HepG2 (cell line): Measurements from ENCODE around the gene PCOLCE2. TPM values are rescaled to one million over a fixed set of nuclear protein-coding genes. Genes with fewer than 3 reads are reported as not detected.

Source experiments
- ATAC-seq: fragments of 200-7000 bp; cut with Tn5 transposase; 3 replicates; pipeline ENCODE4 v1.9.1; 2020; ENCODE audit warnings: mild to moderate bottlenecking, moderate library complexity
- BruUV-seq: library from RNA; stranded (reverse); fragments of 400-500 nt; replicated peaks from 2 replicates; lab custom pipeline; 2021; lab: Mats Ljungman, UMichigan
- CTCF ChIA-PET: fragments of 300-600 bp; formaldehyde crosslinking; extraction: SDS; loops from one replicate; lab custom pipeline; 2021; ENCODE audit warnings: low total read pairs, inconsistent platforms, low intra/inter-chr PET ratio; lab: Yijun Ruan, JAX
- POLR2A ChIA-PET: fragments of 350-600 bp; sonication (Branson Sonifier 250); formaldehyde crosslinking; loops from one replicate; lab custom pipeline; 2020; ENCODE audit warnings: antibody characterized with exemption, inconsistent platforms; lab: Yijun Ruan, JAX
- DNase-seq: peaks from one replicate; pipeline ENCODE4 v3.0.0-alpha.2; 2015; ENCODE audit warnings: low spot score
- FAIRE-seq: peaks from 3 replicates; lab custom pipeline; 2011; peaks lifted over from hg19 to GRCh38; lab: Jason Lieb, UNC
- H2AFZ ChIP-seq: one replicate; pipeline ENCODE4 v1.6.1; 2011; ENCODE audit warnings: low read length, inconsistent platforms
- H3K27ac ChIP-seq: fragments of 300-600 bp; 3 replicates; pipeline ENCODE4 v1.8.0; 2011; ENCODE audit warnings: mixed run types, mild to moderate bottlenecking, mixed read lengths, low read length, inconsistent platforms; ENCODE audit not compliant: insufficient read depth; ENCODE audit errors: extremely low read length
- H3K27me3 ChIP-seq, 2 experiments: fragments of 200-600 bp in 1 of 2; 2 replicates in 1 of 2; 3 replicates in 1 of 2; pipeline versions ENCODE4 v1.6.0 to v1.8.0; 2011; ENCODE audit warnings: low read length in 2 of 2, mild to moderate bottlenecking in 2 of 2, moderate library complexity in 2 of 2, inconsistent platforms in 1 of 2; ENCODE audit not compliant: insufficient read depth in 2 of 2, control insufficient read depth in 1 of 2
- H3K36me3 ChIP-seq, 2 experiments: fragments of 200-600 bp in 1 of 2; replicated peaks in 1 of 2; 2 replicates in 1 of 2; 3 replicates in 1 of 2; pipeline versions ENCODE4 v1.5.1 to v1.8.0; 2011; ENCODE audit warnings: low read length in 2 of 2, inconsistent platforms in 1 of 2; ENCODE audit not compliant: insufficient read depth in 2 of 2, control insufficient read depth in 1 of 2
- H3K4me1 ChIP-seq: 2 replicates; pipeline ENCODE4 v1.5.1; 2012; ENCODE audit warnings: low read length, inconsistent platforms; ENCODE audit not compliant: insufficient read depth
- H3K4me2 ChIP-seq: 2 replicates; pipeline ENCODE4 v1.6.0; 2011; ENCODE audit warnings: low read depth, low read length, inconsistent platforms
- H3K4me3 ChIP-seq, 3 experiments: fragments of 200-600 bp in 1 of 3; sonication (generic), shearing (Covaris generic) in 1 of 3; replicated peaks in 1 of 3; 2 replicates each; pipeline ENCODE4 v1.5.1; 2011 to 2016; ENCODE audit warnings: low read length in 3 of 3, inconsistent platforms in 2 of 3, low read depth in 2 of 3, mild to moderate bottlenecking in 2 of 3, control low read depth in 1 of 3, mixed read lengths in 1 of 3; ENCODE audit not compliant: insufficient read depth in 1 of 3
- H3K79me2 ChIP-seq: one replicate; pipeline ENCODE4 v1.6.1; 2011; ENCODE audit warnings: low read length, inconsistent platforms; ENCODE audit not compliant: insufficient read depth
- H3K9ac ChIP-seq: 2 replicates; pipeline ENCODE4 v1.6.0; 2011; ENCODE audit warnings: mild to moderate bottlenecking, low read depth, low read length, inconsistent platforms; ENCODE audit not compliant: insufficient read depth
- H3K9me3 ChIP-seq: 2 replicates; pipeline ENCODE4 v1.5.1; 2012; ENCODE audit warnings: mild to moderate bottlenecking, low read length
- H4K20me1 ChIP-seq: 2 replicates; pipeline ENCODE4 v1.6.0; 2011; ENCODE audit warnings: inconsistent platforms, mild to moderate bottlenecking, low read length, moderate library complexity; ENCODE audit not compliant: insufficient read depth
- ELF1 ChIP-seq: sonication (generic); formaldehyde crosslinking; IDR thresholded peaks from 2 replicates; pipeline ENCODE4 v1.4.0; 2020; ENCODE audit warnings: missing genetic modification reagents
- ERF ChIP-seq: IDR thresholded peaks from 2 replicates; pipeline ENCODE4 v1.6.1; 2018; ENCODE audit warnings: missing biosample characterization, missing genetic modification reagents
- HDAC1 ChIP-seq: sonication (generic); formaldehyde crosslinking; IDR thresholded peaks from 2 replicates; pipeline ENCODE4 v1.5.1; 2020; ENCODE audit warnings: mild to moderate bottlenecking, missing genetic modification reagents
- HHEX ChIP-seq: IDR thresholded peaks from 2 replicates; pipeline ENCODE4 v1.6.1; 2016; ENCODE audit warnings: control low read depth
- ZBTB40 ChIP-seq, 2 experiments: fragments of 450-650 bp in 1 of 2; sonication (generic) in 1 of 2; formaldehyde crosslinking in 1 of 2; IDR thresholded peaks; 2 replicates each; pipeline versions ENCODE4 v1.6.1 to v1.8.0; 2016 to 2022; ENCODE audit warnings: antibody characterized with exemption in 1 of 2, mild to moderate bottlenecking in 1 of 2, missing genetic modification reagents in 1 of 2
- ZNF317 ChIP-seq: sonication (generic); formaldehyde crosslinking; IDR thresholded peaks from 2 replicates; pipeline ENCODE4 v1.5.0; 2020; ENCODE audit warnings: mild to moderate bottlenecking, missing genetic modification reagents
- ZNF543 ChIP-seq: sonication (generic); formaldehyde crosslinking; IDR thresholded peaks from 2 replicates; pipeline ENCODE4 v1.4.0; 2020; ENCODE audit warnings: mild to moderate bottlenecking, missing genetic modification reagents
- WGBS: methylation state at CpG from one replicate; pipeline ENCODE4 v1.1.6; 2017; ENCODE audit warnings: low lambda C conversion rate; 5-methylcytosine and 5-hydroxymethylcytosine counted together
- in situ Hi-C: cut with HindIII; loops from 2 replicates; pipeline ENCODE4 v1.10.0; 2017; ENCODE audit warnings: low pct_unique_long_range_greater_than_20kb; ENCODE audit not compliant: extremely low pct_ligation_motif_present
- intact Hi-C: fragments of 100-400 bp; cut with micrococcal nuclease; formaldehyde crosslinking; loops from one replicate; pipeline ENCODE4 v1.10.0; 2022; ENCODE audit not compliant: unreplicated experiment
- polyA plus RNA-seq, 8 experiments: library from polyadenylated mRNA; depleted of rRNA in 3 of 8; stranded (reverse) in 7 of 8; unstranded in 1 of 8; fragments of >200 nt; fragmentation: Illumina TruSeq in 4 of 8; extraction: Trizol in 4 of 8; gene quantifications; 2 replicates each; pipeline versions ENCODE4 v1.2.1 to v1.2.3, GENCODE V29; 2011 to 2016; ENCODE audit warnings: low read depth in 4 of 8, missing spikeins in 1 of 8, mixed read lengths in 1 of 8; ENCODE audit not compliant: insufficient read depth in 1 of 8
- total RNA-seq, 5 experiments: library from RNA; depleted of rRNA; stranded (reverse); fragments of >200 nt; fragmentation: Illumina TruSeq; extraction: Trizol; gene quantifications; 2 replicates each; pipeline ENCODE4 v1.2.3, GENCODE V29; 2016; ENCODE audit warnings: low read depth in 1 of 5
- TF ChIP-seq, protein P1 (sequence below): IDR thresholded peaks from 2 replicates; pipeline ENCODE4 v1.6.1; 2012; ENCODE audit warnings: inconsistent platforms

The PCOLCE2 gene
- total and polyA plus RNA-seq, 2 of the 13 experiments (the other 11 are each of a cell fraction or from before 2014, with no cell fraction given): 0.71 to 2.0 TPM

DNA sequence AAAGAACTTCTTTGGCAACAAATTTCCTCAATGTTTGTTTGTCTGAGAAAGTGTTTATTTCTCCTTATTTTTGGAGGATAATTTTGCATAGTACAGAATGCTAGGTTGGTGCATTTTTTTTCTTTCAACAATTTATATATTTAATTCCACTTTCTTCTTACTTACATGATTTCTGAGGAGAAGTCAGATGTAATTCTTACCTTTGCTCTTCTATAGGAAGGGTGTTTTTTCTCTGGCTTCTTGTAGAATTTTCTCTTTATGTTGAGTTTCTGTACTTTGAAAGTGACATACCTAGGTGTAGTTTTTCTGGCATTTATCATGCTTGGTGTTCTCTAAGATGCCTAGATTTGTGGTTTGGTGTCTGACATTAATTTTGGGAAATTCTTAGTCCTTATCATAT lies 34.8 kb upstream of the PCOLCE2 start:
- intact Hi-C loops (no loop called here), in situ Hi-C loops (no loop called here)
- no peaks in the 10 kb centered on the region for H3K27me3 ChIP-seq
- CTCF ChIA-PET: no interaction called here
- no peak overlapping the region for H3K4me2 ChIP-seq
- no peak overlapping the region for H3K9ac ChIP-seq
- H3K4me3 ChIP-seq: no peak overlapping the region
- TF ChIP-seq ZNF317 (CRISPR knock-in tag) (peak; percentile 98), ELF1 (CRISPR knock-in tag) (no peak), HDAC1 (CRISPR knock-in tag) (no peak), ZNF543 (no peak), ERF (CRISPR knock-in tag) (no peak)
- H2AFZ ChIP-seq: no peak overlapping the region
- FAIRE-seq (no peak), ATAC-seq (no peak), DNase-seq (no peak)
- no peaks in the 10 kb centered on the region for H3K9me3 ChIP-seq
- H3K79me2 ChIP-seq: no peaks in the 10 kb centered on the region
- no peaks in the 10 kb centered on the region for H3K36me3 ChIP-seq
- no peaks in the 10 kb centered on the region for H4K20me1 ChIP-seq
- POLR2A ChIA-PET: no interaction called here
- no TSS peak for BruUV-seq
- H3K4me1 ChIP-seq: peaks cover 39% of the 10 kb centered on the region
- H3K27ac ChIP-seq: no peak overlapping the region

GRCh38 chr3:142916605-142917004 lies 27.7 kb upstream of the PCOLCE2 start:
- Histone ChIP-seq H4K20me1 (no peaks in the 10 kb centered on the region), H3K36me3 (no peaks in the 10 kb centered on the region), H3K79me2 (no peaks in the 10 kb centered on the region), H3K9ac (no peak overlapping the region), H3K27ac (no peak overlapping the region), H2AFZ (no peak overlapping the region), H3K9me3 (no peaks in the 10 kb centered on the region), H3K4me3 (no peak overlapping the region), H3K4me1 (no peaks in the 10 kb centered on the region), H3K27me3 (peaks cover 0 to 19% of the 10 kb centered on the region in 2 experiments; a peak in 1 of 5 replicates), H3K4me2 (no peak overlapping the region)
- intact Hi-C loops: no loop called here
- POLR2A ChIA-PET: no interaction called here
- no peak for DNase-seq
- no peak for FAIRE-seq
- TF ChIP-seq, protein P1, sequence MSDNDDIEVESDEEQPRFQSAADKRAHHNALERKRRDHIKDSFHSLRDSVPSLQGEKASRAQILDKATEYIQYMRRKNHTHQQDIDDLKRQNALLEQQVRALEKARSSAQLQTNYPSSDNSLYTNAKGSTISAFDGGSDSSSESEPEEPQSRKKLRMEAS: no peak
- TF ChIP-seq HHEX (CRISPR knock-in tag) (no peak), ZBTB40 (IDR thresholded peaks at IDR 0.05) (no peak), ZBTB40 (CRISPR knock-in tag; IDR thresholded peaks at IDR 0.05) (no peak)
- no TSS peak for BruUV-seq
- no peak for ATAC-seq
- in situ Hi-C loops: no loop called here
- WGBS: 0% methylated on average over 2 of the region's 2 CpGs
- CTCF ChIA-PET: no interaction called here
